ENCODE results near the gene SORBS2.

Gene SORBS2

DNA sequence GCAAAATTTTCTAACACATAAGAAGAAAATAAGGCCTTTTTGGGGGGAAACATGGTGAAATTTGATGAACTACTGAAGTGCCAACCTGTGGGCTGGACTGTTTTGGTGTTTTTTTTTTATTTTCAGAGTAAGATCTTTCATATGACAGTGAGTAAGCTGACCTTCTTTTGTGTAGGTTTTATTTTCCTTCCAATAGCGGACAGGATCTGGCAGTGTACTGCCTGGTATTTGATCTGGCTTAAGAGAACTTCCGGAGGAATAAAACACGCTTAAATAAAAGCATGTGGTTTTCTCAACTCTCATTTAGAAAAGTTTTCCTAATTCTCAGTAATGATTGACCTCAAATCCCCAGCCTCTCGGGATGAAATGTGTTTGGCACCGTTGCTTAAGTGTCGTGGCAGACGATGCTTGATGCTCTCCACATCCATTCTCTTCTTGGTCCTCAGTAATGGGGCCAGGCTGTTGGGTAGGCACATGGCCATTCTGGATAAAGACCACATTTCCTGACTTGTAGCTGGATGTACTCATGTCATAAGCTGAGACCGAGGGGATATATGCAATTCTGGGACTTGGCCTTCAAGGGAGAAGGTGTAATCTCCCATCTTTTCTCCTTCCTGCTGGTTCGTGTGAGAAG lies 211.1 kb downstream of the SORBS2 start:
- H3K9me3 Mint-ChIP-seq = no peaks in the 10 kb centered on the region
- no peaks in the 10 kb centered on the region for H3K36me3 Mint-ChIP-seq (ENCODE audit: low read depth)
- H3K27ac Mint-ChIP-seq = no peak overlapping the region
- ATAC-seq (no peak), DNase-seq (no peak)
- H3K4me1 Mint-ChIP-seq = no peaks in the 10 kb centered on the region
- no peak overlapping the region for H3K4me3 Mint-ChIP-seq
- peaks cover 34% of the 10 kb centered on the region for H3K27me3 Mint-ChIP-seq

DNA sequence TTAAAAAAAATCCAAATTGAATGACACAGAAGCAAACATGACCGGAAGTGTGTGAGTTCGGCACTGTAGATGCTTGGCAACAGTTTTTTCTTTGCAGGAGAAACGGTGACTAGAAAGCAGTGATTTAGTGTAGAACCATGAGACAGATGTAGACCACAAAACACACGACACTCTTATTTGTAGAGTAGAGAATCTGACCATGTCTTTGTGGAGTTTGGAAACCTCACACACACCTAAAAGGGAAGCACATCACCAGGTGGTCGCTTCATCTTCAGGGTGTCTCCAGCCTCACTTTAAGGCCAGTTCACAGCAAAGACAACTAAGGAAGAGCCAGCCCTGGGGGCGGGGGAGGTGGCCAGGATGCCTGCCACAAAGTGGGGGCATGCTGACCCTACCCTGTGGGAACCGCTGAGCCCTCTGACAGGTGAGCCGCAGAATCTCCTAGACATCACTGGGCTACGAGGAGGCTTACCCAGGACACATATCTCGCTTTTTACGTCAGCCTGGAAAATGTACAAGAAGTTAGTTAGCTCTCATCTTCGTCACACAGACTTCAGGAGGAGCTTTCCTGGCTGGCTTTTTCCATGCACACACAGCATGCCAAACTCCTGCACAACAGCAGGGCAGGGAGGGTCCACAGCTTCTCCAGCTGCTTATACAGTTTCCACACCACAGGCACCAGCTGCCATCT lies 212.3 kb downstream of the SORBS2 start:
- no peaks in the 10 kb centered on the region for H3K4me1 Mint-ChIP-seq
- no peak overlapping the region for H3K27ac Mint-ChIP-seq
- H3K36me3 Mint-ChIP-seq (ENCODE audit: low read depth) = no peaks in the 10 kb centered on the region

DNA sequence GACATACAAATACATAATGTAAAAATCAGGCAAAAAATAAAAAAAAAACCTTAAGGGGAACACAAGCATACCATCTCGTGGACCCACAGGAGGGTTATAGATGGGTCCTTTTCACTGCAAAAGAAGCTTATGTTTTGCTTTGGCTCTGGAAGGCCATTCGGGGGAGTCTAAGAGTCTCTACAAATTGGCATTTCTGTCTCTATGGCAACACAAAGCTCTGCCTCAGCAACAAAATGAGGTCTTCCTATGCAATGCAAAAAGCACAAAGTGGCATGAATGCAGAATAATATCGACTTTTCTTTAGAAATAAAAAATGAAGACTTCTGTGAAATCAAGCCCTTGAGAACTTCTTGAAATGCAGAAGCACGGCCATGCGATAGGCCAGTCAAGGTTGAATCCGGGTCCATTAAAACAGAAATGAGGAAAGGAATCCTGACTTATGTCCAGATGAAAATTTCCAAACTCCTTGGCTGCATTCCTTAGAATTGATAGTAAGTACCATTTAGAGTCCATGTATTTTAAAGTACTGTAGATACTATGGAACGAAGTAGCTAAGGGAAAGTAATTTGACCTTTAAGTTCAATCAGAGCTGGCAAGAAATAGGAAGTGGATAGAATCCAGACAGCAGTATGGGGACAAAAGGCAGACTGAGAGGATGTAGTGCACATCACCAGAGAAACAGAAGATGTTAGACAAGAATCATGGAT lies 213.0 kb downstream of the SORBS2 start:
- Mint-ChIP-seq H3K4me1 (no peaks in the 10 kb centered on the region), H3K27me3 (peaks cover 27% of the 10 kb centered on the region), H3K27ac (no peak overlapping the region), H3K9me3 (no peaks in the 10 kb centered on the region), H3K4me3 (no peak overlapping the region), H3K36me3 (ENCODE audit: low read depth) (no peaks in the 10 kb centered on the region)
- ATAC-seq (no peak), DNase-seq (no peak)

More for the DNA sequence above, 212.3 kb downstream of the SORBS2 start:
- Mint-ChIP-seq H3K27me3 (peaks cover 29% of the 10 kb centered on the region), H3K4me3 (no peak overlapping the region), H3K9me3 (no peaks in the 10 kb centered on the region)
- no peak for ATAC-seq
- no peak for DNase-seq

DNA sequence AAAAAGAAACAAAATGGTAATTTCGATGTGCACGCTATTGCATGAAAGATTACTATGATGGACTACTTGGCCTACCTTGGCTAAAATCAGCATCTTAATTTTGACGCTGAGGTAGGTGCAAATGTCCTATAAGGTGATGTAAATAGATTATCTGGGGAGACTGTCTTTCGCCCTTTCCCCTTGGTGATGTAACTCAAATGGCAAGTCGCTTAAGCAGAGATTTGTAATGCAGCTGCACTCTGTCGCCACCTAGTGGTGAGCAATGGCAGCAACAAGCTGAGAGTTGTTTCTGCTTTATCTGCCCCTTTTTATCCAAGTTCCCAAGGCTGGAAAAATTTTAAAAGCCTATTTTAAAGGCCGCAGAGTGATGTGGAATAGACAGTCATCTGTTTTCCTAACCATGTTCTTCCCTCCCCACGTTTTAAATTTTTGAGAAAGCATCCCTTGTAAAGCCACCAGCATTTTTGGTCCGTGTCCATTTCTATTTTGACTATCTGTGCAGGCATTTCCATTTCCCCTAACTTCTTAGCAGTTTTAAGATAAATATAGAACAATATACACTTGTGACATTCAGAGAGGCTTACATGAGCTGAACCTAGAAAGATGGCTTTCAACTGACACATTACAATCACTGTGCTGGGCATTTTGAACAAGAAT lies 214.3 kb downstream of the SORBS2 start:
- H3K27ac Mint-ChIP-seq = no peak overlapping the region
- H3K4me1 Mint-ChIP-seq = no peaks in the 10 kb centered on the region
- no peaks in the 10 kb centered on the region for H3K9me3 Mint-ChIP-seq
- H3K36me3 Mint-ChIP-seq (ENCODE audit: low read depth) = no peaks in the 10 kb centered on the region
- H3K27me3 Mint-ChIP-seq = peaks cover 25% of the 10 kb centered on the region
- peak; percentile 68 for DNase-seq
- no peak for ATAC-seq
- no peak overlapping the region for H3K4me3 Mint-ChIP-seq

DNA sequence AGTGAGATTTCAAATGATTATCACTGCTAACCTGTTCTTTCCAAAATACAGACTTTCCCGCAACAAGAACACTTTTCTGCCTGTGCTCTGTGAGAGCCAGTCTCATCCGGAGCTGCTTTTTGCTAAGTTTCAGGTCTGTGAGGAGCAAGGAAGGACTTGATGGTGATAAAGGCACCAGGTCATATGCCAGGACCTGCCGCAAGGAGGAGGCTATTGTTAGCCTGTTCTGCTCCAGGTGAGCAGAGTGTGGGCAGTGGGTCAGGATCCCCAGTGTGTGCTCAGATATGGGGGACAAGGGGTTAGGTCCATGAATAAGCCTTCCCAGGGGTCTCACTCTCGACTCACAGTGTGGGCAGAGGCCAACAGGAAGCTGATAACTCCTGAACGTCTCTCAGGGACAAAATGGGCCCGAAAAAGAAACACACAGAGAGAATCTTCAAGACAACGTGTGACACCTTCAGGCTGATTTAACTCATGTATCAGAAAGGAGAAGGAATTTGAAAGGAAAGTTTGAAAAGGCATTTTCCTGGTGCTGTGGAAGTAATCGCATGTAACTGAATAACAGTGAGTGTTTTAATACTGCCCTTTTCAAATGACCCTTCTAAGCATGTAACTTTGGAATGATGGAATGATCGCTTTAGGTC lies 219.0 kb downstream of the SORBS2 start:
- Mint-ChIP-seq H3K27me3 (peaks cover 47% of the 10 kb centered on the region), H3K4me3 (no peak overlapping the region), H3K4me1 (no peaks in the 10 kb centered on the region), H3K27ac (no peak overlapping the region), H3K9me3 (no peaks in the 10 kb centered on the region), H3K36me3 (ENCODE audit: low read depth) (no peaks in the 10 kb centered on the region)
- ATAC-seq (no peak), DNase-seq (no peak)

DNA sequence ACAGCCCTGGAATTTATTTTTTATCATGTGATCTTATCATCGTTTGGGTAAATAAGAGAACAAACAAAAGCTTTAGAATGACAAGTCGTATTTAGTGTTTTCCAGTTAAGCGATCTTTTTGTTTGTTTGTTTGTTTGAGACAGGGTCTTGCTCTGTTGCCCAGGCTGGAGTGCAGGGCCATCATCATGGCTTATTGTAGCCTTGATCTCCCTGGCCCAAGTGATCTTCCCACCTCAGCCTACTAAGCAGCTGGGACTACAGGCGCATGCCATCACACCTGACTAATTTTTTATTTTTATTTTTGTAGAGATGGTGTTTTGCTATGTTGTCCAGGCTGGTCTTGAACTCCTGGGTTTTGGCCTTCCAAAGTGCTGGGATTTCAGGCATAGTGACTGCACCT lies 219.6 kb downstream of the SORBS2 start:
- Mint-ChIP-seq H3K4me1 (peaks cover 4% of the 10 kb centered on the region), H3K27me3 (peaks cover 46% of the 10 kb centered on the region), H3K36me3 (ENCODE audit: low read depth) (no peaks in the 10 kb centered on the region), H3K4me3 (no peak overlapping the region), H3K27ac (no peak overlapping the region), H3K9me3 (no peaks in the 10 kb centered on the region)
- no peak for DNase-seq
- ATAC-seq = no peak

DNA sequence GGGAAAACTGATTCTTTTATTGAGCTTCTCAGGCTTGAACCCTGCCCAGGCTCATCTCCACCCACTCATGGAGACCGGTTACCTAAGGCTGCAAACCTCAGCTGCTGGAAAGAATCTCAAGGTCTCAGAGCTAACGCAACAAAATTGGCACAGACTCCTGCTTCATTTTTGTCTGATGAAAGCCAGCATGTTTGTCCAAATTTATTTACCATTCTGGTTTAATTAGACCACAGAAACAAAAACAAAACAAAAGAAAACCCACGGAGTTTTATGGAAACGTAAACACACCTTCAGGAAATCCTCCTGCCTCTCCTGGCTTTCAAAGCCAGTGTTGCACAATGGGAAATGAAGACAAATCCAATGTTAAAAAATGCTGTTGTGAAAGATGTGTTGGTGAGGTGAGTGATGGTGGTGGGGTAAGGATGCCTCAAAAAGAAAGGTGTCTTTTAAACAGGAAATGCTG lies 220.3 kb downstream of the SORBS2 start:
- Mint-ChIP-seq H3K4me3 (no peak overlapping the region), H3K27ac (no peak overlapping the region), H3K4me1 (peaks cover 12% of the 10 kb centered on the region), H3K36me3 (ENCODE audit: low read depth) (no peaks in the 10 kb centered on the region), H3K9me3 (no peaks in the 10 kb centered on the region), H3K27me3 (peaks cover 49% of the 10 kb centered on the region)
- DNase-seq (no peak), ATAC-seq (no peak)

DNA sequence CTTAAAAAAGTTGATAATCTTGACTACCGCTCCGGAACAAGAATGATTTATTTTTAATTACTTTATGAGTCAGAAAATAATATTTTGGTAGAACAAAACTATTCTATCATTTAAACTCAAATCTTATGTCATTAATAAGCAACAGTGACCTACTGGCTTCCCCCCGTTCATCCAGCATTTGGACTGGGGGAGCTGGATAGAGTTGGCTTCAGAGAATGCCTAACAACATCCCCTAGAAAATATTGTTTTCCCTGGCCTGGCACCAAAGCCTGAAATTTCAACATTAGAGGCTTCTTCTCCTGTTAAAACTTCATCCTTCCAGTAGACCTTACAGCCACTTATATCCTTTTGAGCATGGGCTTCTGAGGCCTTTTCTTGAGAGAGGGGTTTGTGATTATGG lies 221.0 kb downstream of the SORBS2 start:
- DNase-seq (no peak), ATAC-seq (no peak)
- no peaks in the 10 kb centered on the region for H3K9me3 Mint-ChIP-seq
- no peaks in the 10 kb centered on the region for H3K36me3 Mint-ChIP-seq (ENCODE audit: low read depth)
- peaks cover 51% of the 10 kb centered on the region for H3K27me3 Mint-ChIP-seq
- H3K27ac Mint-ChIP-seq = no peak overlapping the region
- peaks cover 14% of the 10 kb centered on the region for H3K4me1 Mint-ChIP-seq
- H3K4me3 Mint-ChIP-seq = no peak overlapping the region

DNA sequence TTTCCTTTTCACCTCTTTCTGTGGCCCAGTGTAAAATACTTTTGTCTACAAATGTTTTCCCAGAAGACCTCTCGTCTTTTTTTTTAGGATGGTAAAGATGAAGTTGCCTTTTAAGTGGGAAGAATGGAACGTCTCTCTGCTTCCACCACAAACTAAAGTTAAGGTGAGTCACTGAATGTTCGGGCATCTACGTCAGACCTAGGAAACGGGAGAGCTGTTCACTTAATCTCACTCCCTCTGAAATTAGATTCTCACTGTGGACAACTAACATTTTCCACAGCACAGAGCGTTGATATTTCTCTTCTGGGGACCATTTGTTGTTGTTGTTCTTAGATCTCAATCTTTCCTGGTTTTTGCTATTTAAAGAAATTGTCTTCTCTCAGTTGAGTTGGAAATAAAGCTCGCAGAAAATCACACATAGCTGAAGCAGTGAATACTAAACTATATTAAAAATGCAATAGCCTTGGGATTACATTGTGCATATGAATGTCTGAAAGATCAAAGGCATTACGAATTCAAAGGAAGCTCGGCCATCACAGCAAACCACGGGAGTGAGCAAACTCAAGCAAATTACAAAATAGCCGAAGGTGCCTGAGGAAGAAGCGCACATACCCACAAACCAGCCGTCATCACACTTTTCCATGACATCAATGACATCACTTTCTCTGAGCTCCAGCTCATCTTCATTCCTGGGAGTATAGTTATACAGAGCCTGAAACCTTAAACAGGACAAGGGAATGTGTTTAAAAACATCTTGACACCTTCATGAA lies 222.7 kb downstream of the SORBS2 start:
- ATAC-seq = no peak
- no peak overlapping the region for H3K4me3 Mint-ChIP-seq
- H3K4me1 Mint-ChIP-seq = peaks cover 14% of the 10 kb centered on the region
- H3K9me3 Mint-ChIP-seq = no peaks in the 10 kb centered on the region
- no peak overlapping the region for H3K27ac Mint-ChIP-seq
- peaks cover 63% of the 10 kb centered on the region for H3K27me3 Mint-ChIP-seq
- DNase-seq = no peak
- no peaks in the 10 kb centered on the region for H3K36me3 Mint-ChIP-seq (ENCODE audit: low read depth)

DNA sequence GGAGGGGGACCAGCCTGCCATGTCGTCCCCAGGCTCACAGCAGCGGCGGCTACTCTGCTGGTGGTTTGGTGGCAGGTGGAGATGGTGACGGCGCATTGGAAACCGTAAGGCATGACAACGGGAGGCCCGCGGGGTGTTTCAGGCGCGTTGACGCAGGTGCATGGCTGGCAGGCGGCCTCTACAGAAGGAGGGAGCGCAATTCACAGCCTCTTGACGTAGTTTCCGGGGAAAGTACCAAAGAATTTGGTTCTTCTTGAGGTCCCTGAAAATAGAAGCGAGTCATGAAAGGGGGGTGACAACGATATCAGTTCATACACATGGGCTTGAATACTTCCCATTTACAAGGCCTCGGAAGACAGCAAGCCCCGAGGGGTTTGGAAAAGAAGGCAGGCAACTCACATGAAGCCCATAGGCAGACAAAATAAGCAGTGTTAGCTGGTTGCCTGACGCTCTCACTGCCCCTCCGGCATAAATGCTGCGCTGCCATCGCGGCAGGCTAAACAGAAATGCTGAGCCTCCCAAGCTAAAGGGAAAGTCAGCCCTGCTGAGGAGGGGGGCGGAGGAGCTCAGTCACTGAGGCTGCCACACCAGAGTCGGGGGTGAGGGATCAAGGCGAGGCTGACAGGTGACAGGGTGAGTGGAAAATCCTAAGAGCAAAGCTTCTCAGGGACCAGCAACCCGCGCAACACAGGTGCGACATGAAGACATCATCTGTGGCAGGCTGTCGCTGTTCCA lies 224.4 kb downstream of the SORBS2 start:
- Mint-ChIP-seq H3K27ac (peak overlapping the region; percentile 59), H3K4me1 (peaks cover 14% of the 10 kb centered on the region)
- peak; percentile 65 for DNase-seq

DNA sequence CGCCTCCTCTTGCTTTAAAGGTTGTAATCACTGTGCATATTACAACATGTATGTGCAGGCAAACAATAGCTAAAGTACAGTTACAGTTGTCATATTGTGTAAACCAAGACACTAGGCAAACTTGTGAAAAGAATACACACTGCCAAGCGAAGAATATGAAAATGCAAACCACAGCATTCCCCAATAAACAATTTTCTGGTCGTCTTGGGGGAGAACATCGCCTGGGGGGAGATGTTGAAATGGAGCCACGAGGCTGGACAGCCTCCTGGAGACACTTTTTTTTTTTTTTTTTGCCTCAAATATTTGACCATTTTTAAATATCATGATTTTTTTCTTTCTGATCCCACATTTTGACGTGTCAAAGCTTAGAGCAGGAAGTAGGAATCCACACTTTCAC lies 225.0 kb downstream of the SORBS2 start:
- Mint-ChIP-seq H3K4me1 (peaks cover 14% of the 10 kb centered on the region), H3K27me3 (peaks cover 71% of the 10 kb centered on the region), H3K9me3 (no peaks in the 10 kb centered on the region), H3K36me3 (ENCODE audit: low read depth) (no peaks in the 10 kb centered on the region), H3K27ac (peak overlapping the region; percentile 59), H3K4me3 (peak overlapping the region; percentile 54)
- no peak for DNase-seq
- ATAC-seq = no peak

More for the DNA sequence above, 224.4 kb downstream of the SORBS2 start:
- H3K4me3 Mint-ChIP-seq = peak overlapping the region; percentile 54
- peak; percentile 93 for ATAC-seq
- H3K36me3 Mint-ChIP-seq (ENCODE audit: low read depth) = no peaks in the 10 kb centered on the region
- no peaks in the 10 kb centered on the region for H3K9me3 Mint-ChIP-seq
- peaks cover 67% of the 10 kb centered on the region for H3K27me3 Mint-ChIP-seq

DNA sequence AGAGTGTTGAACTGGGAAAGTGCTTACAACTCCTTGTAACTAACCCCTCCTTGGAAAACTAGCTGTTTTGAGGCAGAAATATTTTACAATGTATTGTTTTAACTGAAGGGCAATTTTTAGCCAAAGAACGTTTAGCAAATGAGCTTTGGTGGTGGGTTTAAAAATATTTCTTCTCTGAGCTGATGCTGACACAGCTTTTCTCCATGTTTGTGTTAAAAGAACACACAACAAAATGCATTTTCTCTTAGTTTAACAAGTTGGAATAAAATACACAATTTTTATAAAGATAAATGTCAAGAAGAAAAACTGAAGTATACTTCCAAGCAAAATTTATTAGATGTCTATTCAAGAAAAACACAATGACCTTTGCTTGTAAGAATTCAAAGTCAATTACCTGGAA lies 226.8 kb downstream of the SORBS2 start:
- Mint-ChIP-seq H3K4me1 (peaks cover 14% of the 10 kb centered on the region), H3K36me3 (ENCODE audit: low read depth) (no peaks in the 10 kb centered on the region), H3K27ac (no peak overlapping the region), H3K27me3 (peaks cover 60% of the 10 kb centered on the region), H3K9me3 (no peaks in the 10 kb centered on the region), H3K4me3 (no peak overlapping the region)
- ATAC-seq (no peak), DNase-seq (no peak)

DNA sequence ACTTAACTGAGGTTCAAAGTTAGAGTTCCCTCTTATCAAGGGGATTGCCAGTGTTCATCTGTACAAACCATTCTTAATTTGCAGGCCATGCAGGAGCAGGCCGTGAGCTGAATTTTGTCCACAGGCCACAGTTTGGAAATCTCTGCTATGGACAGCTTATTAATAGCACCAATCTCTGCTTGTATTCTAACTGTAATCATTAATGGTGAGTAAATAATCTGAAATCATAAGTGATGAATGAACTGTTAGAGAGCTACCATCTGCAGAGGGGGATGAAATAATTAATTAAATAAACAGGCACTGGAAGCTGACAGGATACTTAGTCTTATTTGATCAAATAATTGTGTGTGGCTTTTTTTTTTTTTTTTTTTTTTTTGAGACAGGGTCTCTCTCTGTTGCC lies 228.2 kb downstream of the SORBS2 start:
- no peak for DNase-seq
- H3K27me3 Mint-ChIP-seq = peaks cover 55% of the 10 kb centered on the region
- no peak overlapping the region for H3K4me3 Mint-ChIP-seq
- no peak for ATAC-seq
- H3K27ac Mint-ChIP-seq = no peak overlapping the region
- H3K4me1 Mint-ChIP-seq = peaks cover 14% of the 10 kb centered on the region
- no peaks in the 10 kb centered on the region for H3K9me3 Mint-ChIP-seq
- H3K36me3 Mint-ChIP-seq (ENCODE audit: low read depth) = no peaks in the 10 kb centered on the region

Data from activated naive CD8-positive, alpha-beta T cell treated with anti-CD3 and anti-CD28 coated beads, Interleukin-2, amount 50 U/mL, for 24 hours (primary cell).